Inflammatory macrophage (primary cell): ENCODE data around the gene GAGE12G.
"Not testable (repeated sequence)": the region's sequence is repeated elsewhere in the genome, so short reads cannot be mapped to it uniquely, and the experiment has no call there.

Experiments used
- DNase-seq, 2 donors: peaks; one replicate each; pipeline ENCODE4 v3.0.0-alpha.2; 2020 to 2022
- total RNA-seq, 18 experiments: gene quantifications; one replicate each; lab custom pipeline; 2026; ENCODE audit warnings: mixed read lengths in 6 of 18, inconsistent platforms in 2 of 18; lab: John Stamatoyannopoulos, UW

The GAGE12G gene
- 0 reads per million in 18 experiments for total RNA-seq

- not testable (repeated sequence) for DNase-seq
Observed at GRCh38 chrX:49570100-49570499, at the start of gene GAGE12G. Gene GAGE12G, plus strand, starts transcription at chrX:49570400. Its CDS starts 1,155 bp downstream, at chrX:49571555.

GRCh38 chrX:49531877-49532276, 38.3 kb upstream of the GAGE12G start, which contains the start of gene GAGE12C:
Gene GAGE12C, plus strand, starts transcription at chrX:49532177. Its CDS starts 1,155 bp downstream, at chrX:49533332.
- not testable (repeated sequence) for DNase-seq

GRCh38 chrX:49541433-49541832, 28.8 kb upstream of the GAGE12G start, which contains the start of gene GAGE12D:
Gene GAGE12D, plus strand, starts transcription at chrX:49541733. Its CDS starts 1,155 bp downstream, at chrX:49542888.
- DNase-seq = not testable (repeated sequence)

GRCh38 chrX:49550989-49551388, 19.2 kb upstream of the GAGE12G start, which contains the start of gene GAGE12E:
Gene GAGE12E, plus strand, starts transcription at chrX:49551289. Its CDS starts 1,155 bp downstream, at chrX:49552444.
- not testable (repeated sequence) for DNase-seq

GRCh38 chrX:49560542-49560941, 9.7 kb upstream of the GAGE12G start, which contains the start of gene GAGE12F:
Gene GAGE12F, plus strand, starts transcription at chrX:49560842. Its CDS starts 1,155 bp downstream, at chrX:49561997.
- DNase-seq = not testable (repeated sequence)

- DNase-seq = not testable (repeated sequence)
Observed at GRCh38 chrX:49568728-49569127, 1.5 kb upstream of the GAGE12G start.

- DNase-seq = not testable (repeated sequence)
Observed at GRCh38 chrX:49569152-49569551, 1.0 kb upstream of the GAGE12G start.

GRCh38 chrX:49579649-49580048, 9.4 kb downstream of the GAGE12G start, which contains the start of gene GAGE12H:
Gene GAGE12H, plus strand, starts transcription at chrX:49579949. Its CDS starts 1,155 bp downstream, at chrX:49581104.
- not testable (repeated sequence) for DNase-seq

GRCh38 chrX:49589196-49589595, 19.0 kb downstream of the GAGE12G start, which contains the start of gene GAGE2A:
Gene GAGE2A, plus strand, starts transcription at chrX:49589496. Its CDS starts 1,155 bp downstream, at chrX:49590651.
- DNase-seq = not testable (repeated sequence)

GRCh38 chrX:49589769-49590478, 19.7 kb downstream of the GAGE12G start:
- not testable (repeated sequence) for DNase-seq

- DNase-seq = not testable (repeated sequence)
Observed at GRCh38 chrX:49590488-49590887, 20.3 kb downstream of the GAGE12G start.

- not testable (repeated sequence) for DNase-seq
Observed at GRCh38 chrX:49598720-49599119, 28.5 kb downstream of the GAGE12G start, which contains the start of gene GAGE1. Gene GAGE1, plus strand, starts transcription at chrX:49599020. Its CDS starts 1,155 bp downstream, at chrX:49600175.

- no peak for DNase-seq
Observed at GRCh38 chrX:49610718-49611310, 40.6 kb downstream of the GAGE12G start.

- no peak for DNase-seq
Observed at GRCh38 chrX:49618574-49618973, 48.4 kb downstream of the GAGE12G start.
